ENCODE results near the gene MAP3K7CL. TPM values are rescaled to one million over a fixed set of nuclear protein-coding genes. Genes with fewer than 3 reads are reported as not detected.

The MAP3K7CL gene
- total RNA-seq: 8.0 and 10.8 TPM in 2 replicates

GRCh38 chr21:29130270-29130969 is at the start of gene MAP3K7CL:
Gene MAP3K7CL (plus strand): TSS chr21:29130644. CDS start chr21:29133345, 2,701 bp downstream.

Other genes with a start within 250 kb of the MAP3K7CL start
- 11.7 and 16.3 TPM in 2 replicates for gene LTN1, start 137.8 kb upstream of the MAP3K7CL start, total RNA-seq
- gene RWDD2B, start 111.3 kb upstream of the MAP3K7CL start, total RNA-seq: 13.2 and 14.3 TPM in 2 replicates
- 21.0 and 25.4 TPM in 2 replicates for gene USP16, start 106.0 kb upstream of the MAP3K7CL start, total RNA-seq
- 265 and 278 TPM in 2 replicates for gene CCT8, start 57.0 kb upstream of the MAP3K7CL start, total RNA-seq
- 17.8 and 18.7 TPM in 2 replicates for gene BACH1, start 168.3 kb downstream of the MAP3K7CL start, total RNA-seq

Data from bronchus fibroblast of lung (primary cell).